Measurements from ENCODE around the gene CCNK. TPM values are rescaled to one million over a fixed set of nuclear protein-coding genes. Genes with fewer than 3 reads are reported as not detected.

CCNK gene
- total RNA-seq, 1 experiment from 2014 or later, result 104 TPM

DNA sequence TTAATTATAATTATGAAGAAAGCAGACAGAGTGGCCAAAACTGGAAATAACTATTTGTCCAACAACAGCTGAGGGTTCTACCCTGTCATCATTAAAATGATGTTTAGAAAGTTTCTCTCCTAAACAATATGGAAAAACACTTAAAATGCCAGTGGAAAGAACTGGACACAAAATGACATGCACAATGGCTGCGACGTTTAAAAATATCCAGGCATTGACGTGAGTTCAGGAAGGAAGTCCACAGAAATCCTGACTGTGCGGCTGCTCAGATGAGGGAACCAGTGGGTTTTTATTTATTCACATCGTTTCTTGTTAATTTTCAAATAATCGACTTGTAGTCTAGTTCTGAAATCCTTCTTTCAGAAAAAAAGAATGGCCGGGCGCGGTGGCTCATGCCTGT lies 58.3 kb downstream of the CCNK start:
- intact Hi-C loops (cut with micrococcal nuclease; ENCODE audit: unreplicated experiment), result loop anchor here (5.0 kb wide), 1 partner anchor 38 kb away; no protein-coding TSS in a partner anchor
- POLR2A ChIA-PET, result no interaction called here
- H3K4me1 Mint-ChIP-seq (ENCODE audit: low read depth, unreplicated experiment), result peaks cover 6% of the 10 kb centered on the region
- no peaks in the 10 kb centered on the region for H3K9me3 ChIP-seq
- TF ChIP-seq CTCF (IDR thresholded peaks at IDR 0.05; ENCODE audit: insufficient read depth in 1 of 2, low read depth in 1 of 2, low read length in 1 of 2, severe bottlenecking in 1 of 2, unreplicated experiment in 1 of 2), result no peak
- no peak overlapping the region for H3K4me3 Mint-ChIP-seq (ENCODE audit: unreplicated experiment)
- no TSS peak for BruUV-seq (replicated peaks)
- peaks cover 5% of the 10 kb centered on the region for H3K36me3 Mint-ChIP-seq (ENCODE audit: insufficient read depth, unreplicated experiment)
- CTCF ChIA-PET, result no interaction called here
- no peak for DNase-seq
- H3K9me3 Mint-ChIP-seq (ENCODE audit: unreplicated experiment), result no peaks in the 10 kb centered on the region
- H3K27me3 Mint-ChIP-seq (ENCODE audit: insufficient read depth, unreplicated experiment), result no peaks in the 10 kb centered on the region
- H3K27ac Mint-ChIP-seq (ENCODE audit: unreplicated experiment), result no peak overlapping the region
- H3K27me3 ChIP-seq (replicated peaks; ENCODE audit: control insufficient read depth, insufficient read depth, low read length), result no peaks in the 10 kb centered on the region
- no peaks in the 10 kb centered on the region; the same call in 1 of the 2 replicates for H3K36me3 ChIP-seq (ENCODE audit: control insufficient read depth, insufficient read depth, low read length)
- peaks cover 22% of the 10 kb centered on the region for H3K4me1 ChIP-seq
- H3K4me3 ChIP-seq (ENCODE audit: low read depth, low read length), result no peak overlapping the region

DNA sequence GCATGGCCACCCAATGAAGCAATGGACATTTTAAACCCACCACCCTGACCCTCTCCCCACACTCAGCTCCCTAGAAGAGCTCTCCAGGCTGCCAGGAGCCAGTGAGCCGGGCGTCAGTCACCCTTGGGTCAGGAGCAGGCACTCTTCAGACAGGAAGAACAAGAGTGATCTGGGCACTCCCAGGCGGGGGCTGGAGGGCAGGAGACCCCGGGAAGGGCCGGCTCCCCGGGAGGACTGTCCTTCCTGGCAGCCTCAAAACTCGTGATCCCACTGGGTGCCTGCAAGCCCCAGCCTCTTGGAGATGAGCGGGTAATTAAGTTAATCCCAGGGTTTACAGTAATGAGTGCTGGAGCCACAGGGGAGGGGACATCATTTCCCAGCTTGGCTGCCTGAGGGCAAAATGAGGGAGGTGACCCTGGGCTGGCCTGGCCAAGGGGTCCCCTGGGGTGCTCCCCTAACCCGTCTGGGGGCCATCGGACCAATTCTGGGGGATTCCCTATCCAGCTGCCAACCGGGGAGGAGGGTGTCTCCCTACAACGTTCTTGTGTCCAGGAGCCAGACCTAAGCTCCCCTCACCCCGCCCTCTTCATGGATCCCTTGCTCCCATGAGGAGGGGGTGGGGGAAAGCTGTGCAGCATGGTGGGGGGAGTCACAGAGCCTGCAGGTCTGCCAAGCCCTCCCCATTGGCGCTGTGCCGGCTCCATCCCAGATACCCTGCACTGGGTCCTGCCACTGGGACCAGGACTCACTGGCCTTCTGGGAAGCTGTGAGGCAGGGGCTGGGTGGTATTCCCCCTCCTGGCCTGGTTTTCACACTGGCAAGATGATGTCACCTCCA lies 59.2 kb downstream of the CCNK start:
- no peak for DNase-seq
- TF ChIP-seq CTCF (IDR thresholded peaks at IDR 0.05; ENCODE audit: insufficient read depth in 1 of 2, low read depth in 1 of 2, low read length in 1 of 2, severe bottlenecking in 1 of 2, unreplicated experiment in 1 of 2), result no peak
- ChIA-PET CTCF (no interaction called here), POLR2A (no interaction called here)
- Mint-ChIP-seq H3K27ac (ENCODE audit: unreplicated experiment) (peak overlapping the region; percentile 38), H3K36me3 (ENCODE audit: insufficient read depth, unreplicated experiment) (peaks cover 5% of the 10 kb centered on the region), H3K9me3 (ENCODE audit: unreplicated experiment) (no peaks in the 10 kb centered on the region), H3K27me3 (ENCODE audit: insufficient read depth, unreplicated experiment) (no peaks in the 10 kb centered on the region), H3K4me3 (ENCODE audit: unreplicated experiment) (no peak overlapping the region), H3K4me1 (ENCODE audit: low read depth, unreplicated experiment) (peaks cover 6% of the 10 kb centered on the region)
- Histone ChIP-seq H3K27me3 (replicated peaks; ENCODE audit: control insufficient read depth, insufficient read depth, low read length) (no peaks in the 10 kb centered on the region), H3K4me3 (ENCODE audit: low read depth, low read length) (no peak overlapping the region), H3K4me1 (peaks cover 22% of the 10 kb centered on the region), H3K36me3 (ENCODE audit: control insufficient read depth, insufficient read depth, low read length) (no peaks in the 10 kb centered on the region; the same call in 1 of the 2 replicates), H3K9me3 (no peaks in the 10 kb centered on the region)
- intact Hi-C loops (cut with micrococcal nuclease; ENCODE audit: unreplicated experiment), result no loop called here
- BruUV-seq (replicated peaks), result no TSS peak

GRCh38 chr14:99541211-99541610 lies 60.0 kb downstream of the CCNK start:
- BruUV-seq (replicated peaks), result no TSS peak
- no peaks in the 10 kb centered on the region for H3K9me3 Mint-ChIP-seq (ENCODE audit: unreplicated experiment)
- CTCF ChIA-PET, result no interaction called here

More at GRCh38 chr14:99541211-99541610, 60.0 kb downstream of the CCNK start:
- Mint-ChIP-seq H3K27ac (ENCODE audit: unreplicated experiment) (peak overlapping the region; percentile 38), H3K4me3 (ENCODE audit: unreplicated experiment) (no peak overlapping the region), H3K27me3 (ENCODE audit: insufficient read depth, unreplicated experiment) (no peaks in the 10 kb centered on the region), H3K4me1 (ENCODE audit: low read depth, unreplicated experiment) (peaks cover 6% of the 10 kb centered on the region), H3K36me3 (ENCODE audit: insufficient read depth, unreplicated experiment) (peaks cover 5% of the 10 kb centered on the region)
- no peak for DNase-seq
- H3K36me3 ChIP-seq (ENCODE audit: control insufficient read depth, insufficient read depth, low read length), result no peaks in the 10 kb centered on the region
- H3K4me3 ChIP-seq (ENCODE audit: low read depth, low read length), result no peak overlapping the region
- TF ChIP-seq CTCF (IDR thresholded peaks at IDR 0.05; ENCODE audit: insufficient read depth in 1 of 2, low read depth in 1 of 2, low read length in 1 of 2, severe bottlenecking in 1 of 2, unreplicated experiment in 1 of 2), result no peak
- POLR2A ChIA-PET, result no interaction called here
- peaks cover 22% of the 10 kb centered on the region for H3K4me1 ChIP-seq
- H3K9me3 ChIP-seq, result no peaks in the 10 kb centered on the region
- intact Hi-C loops (cut with micrococcal nuclease; ENCODE audit: unreplicated experiment), result no loop called here
- no peaks in the 10 kb centered on the region for H3K27me3 ChIP-seq (replicated peaks; ENCODE audit: control insufficient read depth, insufficient read depth, low read length)

All from Caco-2 (cell line).